Epithelial cell of esophagus (primary cell): ENCODE results near the gene DGKI.
A peak's percentile ranks its signal among the peaks of the same experiment; 100 is the strongest.

Experiments
- DNase-seq: peaks from one replicate; pipeline ENCODE4 v3.0.0; 2010; ENCODE audit warnings: low read depth
- H3K4me3 ChIP-seq: 2 replicates; pipeline ENCODE4 v1.5.1; 2011; ENCODE audit warnings: mild to moderate bottlenecking, low read length, control low read depth
- TF ChIP-seq, protein P1 (sequence below): IDR thresholded peaks from 2 replicates; pipeline ENCODE4 v1.5.1; 2011; ENCODE audit warnings: low read depth, mild to moderate bottlenecking, low read length, control low read depth, inconsistent platforms; ENCODE audit not compliant: insufficient read depth; ENCODE audit errors: missing control alignments

Gene DGKI

DNA sequence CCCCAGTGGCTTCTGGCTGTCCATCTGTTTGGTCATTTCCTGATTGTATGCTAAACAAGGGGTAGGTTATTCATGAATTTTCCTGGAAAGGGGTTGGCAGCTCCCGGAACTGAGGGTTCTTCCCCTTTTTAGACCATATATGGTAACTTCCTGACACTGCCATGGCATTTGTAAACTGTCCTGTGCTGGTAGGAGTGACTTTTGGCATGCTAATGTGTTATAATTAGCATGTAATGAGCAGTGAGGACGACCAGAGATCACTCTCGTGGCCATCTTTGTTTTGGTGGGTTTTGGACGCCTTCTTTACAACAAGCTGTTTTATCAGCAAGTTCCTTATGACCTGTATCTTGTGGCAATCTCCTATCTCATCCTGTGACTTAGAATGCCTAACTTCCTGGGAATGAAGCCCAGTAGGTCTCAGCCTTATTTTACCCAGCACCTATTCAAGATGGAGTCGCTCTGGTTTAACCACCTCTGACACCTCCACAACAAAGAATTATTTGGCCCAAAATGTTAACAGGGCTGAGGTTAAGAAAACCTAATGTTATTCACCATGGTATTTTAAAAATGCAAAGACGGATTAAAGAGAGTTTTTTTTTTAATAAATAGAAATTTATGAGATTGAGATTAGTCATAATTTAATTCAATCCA is 500.9 kb downstream of the DGKI start:
- no peak overlapping the region for H3K4me3 ChIP-seq
- DNase-seq: no peak
- TF ChIP-seq, protein P1, sequence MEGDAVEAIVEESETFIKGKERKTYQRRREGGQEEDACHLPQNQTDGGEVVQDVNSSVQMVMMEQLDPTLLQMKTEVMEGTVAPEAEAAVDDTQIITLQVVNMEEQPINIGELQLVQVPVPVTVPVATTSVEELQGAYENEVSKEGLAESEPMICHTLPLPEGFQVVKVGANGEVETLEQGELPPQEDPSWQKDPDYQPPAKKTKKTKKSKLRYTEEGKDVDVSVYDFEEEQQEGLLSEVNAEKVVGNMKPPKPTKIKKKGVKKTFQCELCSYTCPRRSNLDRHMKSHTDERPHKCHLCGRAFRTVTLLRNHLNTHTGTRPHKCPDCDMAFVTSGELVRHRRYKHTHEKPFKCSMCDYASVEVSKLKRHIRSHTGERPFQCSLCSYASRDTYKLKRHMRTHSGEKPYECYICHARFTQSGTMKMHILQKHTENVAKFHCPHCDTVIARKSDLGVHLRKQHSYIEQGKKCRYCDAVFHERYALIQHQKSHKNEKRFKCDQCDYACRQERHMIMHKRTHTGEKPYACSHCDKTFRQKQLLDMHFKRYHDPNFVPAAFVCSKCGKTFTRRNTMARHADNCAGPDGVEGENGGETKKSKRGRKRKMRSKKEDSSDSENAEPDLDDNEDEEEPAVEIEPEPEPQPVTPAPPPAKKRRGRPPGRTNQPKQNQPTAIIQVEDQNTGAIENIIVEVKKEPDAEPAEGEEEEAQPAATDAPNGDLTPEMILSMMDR: no peak

DNA sequence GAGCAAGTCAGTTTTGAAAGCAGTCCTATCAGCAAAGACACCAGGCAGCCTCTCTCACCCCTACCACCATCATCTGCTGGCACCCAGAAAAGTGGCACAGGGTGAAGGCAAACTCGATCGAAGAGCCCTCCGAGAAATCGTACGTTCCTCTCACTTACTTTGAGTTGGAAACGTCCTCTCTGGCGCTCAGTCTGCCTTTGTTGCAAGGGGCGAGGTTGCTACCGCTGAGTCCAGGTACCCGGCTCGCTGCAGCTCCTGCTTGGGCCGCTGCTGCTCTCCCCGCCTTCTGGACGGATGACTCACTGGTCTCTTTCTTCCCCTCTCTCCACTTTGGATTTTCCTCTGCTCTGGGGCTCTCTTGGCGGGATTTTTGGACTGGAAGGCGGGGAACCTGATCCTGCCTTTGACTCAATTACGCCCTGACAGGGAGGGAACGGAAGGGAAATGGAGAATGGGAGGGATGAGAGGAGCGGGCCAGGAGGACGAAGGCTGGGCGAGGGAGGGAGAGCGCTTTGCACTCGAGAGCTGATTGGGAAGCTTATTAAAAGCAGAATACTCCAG is 503.4 kb downstream of the DGKI start, which contains the start of gene PTN:
PTN (minus strand) TSS at position 453 of the 561 bp plus-strand sequence. CDS start 88,760 bp downstream, outside the sequence.
- TF ChIP-seq, protein P1: no peak
- peak within 1 kb of the TSS; percentile 12 for H3K4me3 ChIP-seq
- DNase-seq: peak; percentile 50

DNA sequence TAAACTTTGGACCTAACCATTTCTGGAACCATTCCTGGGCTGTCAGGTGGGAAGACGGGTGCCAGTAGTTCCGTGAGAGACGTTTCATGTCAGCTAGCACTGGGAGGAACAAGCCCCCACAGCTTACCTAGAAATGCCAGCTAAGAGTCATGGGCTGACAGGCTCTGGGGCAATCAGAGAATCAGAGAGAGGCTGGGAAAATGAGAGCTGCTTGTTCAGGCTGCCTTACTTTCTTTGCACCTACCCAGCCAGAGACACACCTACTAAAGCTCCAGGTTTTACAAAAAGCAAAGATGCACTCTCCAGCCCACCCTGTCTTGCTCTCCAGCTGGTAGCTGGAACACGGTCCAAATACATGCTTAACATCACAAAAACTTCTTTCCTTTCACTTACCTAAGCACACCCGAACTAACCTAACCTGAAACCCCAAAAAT is 503.9 kb downstream of the DGKI start:
- DNase-seq: no peak
- TF ChIP-seq, protein P1: no peak
- H3K4me3 ChIP-seq: peak overlapping the region; percentile 12

DNA sequence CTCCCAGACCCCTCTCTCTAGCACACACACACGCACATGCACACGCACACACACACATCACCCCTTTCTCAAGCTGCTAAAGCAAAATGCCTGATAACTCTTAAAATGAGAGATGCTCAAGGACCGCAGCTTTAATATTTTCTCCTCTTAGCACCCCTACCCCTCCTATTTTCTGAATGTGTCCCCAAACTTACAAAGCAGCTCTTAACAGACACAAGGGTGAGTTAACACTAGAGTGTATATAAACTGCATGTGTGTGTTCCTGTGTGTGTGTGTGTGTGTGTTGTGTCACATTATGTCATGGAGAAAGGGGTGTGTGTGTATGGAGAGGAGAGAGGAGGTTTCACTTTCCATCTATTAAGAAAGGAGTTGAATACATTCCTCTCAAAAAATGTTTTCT is 504.5 kb downstream of the DGKI start:
- DNase-seq: no peak
- TF ChIP-seq, protein P1: no peak
- H3K4me3 ChIP-seq: no peak overlapping the region

DNA sequence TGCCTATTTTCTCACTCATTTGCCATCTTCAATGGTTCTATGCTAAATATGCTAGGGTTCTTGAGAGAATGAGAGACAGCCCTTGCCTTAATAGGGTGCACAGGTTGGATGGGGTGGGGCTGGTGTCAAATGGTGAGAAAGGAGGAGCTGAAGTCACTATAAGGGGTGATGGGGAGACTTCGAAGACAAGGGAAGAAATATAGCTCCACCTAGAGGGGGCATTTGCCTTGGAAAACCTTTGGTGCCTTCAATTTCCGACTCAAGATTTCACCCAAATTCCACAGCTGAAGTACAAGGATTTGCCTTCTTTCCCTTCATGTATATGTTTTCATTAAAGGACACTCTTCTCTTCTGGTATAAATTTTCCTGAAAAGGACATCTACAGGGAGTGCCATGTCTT is 508.9 kb downstream of the DGKI start:
- TF ChIP-seq, protein P1: no peak
- no peak overlapping the region for H3K4me3 ChIP-seq
- no peak for DNase-seq

DNA sequence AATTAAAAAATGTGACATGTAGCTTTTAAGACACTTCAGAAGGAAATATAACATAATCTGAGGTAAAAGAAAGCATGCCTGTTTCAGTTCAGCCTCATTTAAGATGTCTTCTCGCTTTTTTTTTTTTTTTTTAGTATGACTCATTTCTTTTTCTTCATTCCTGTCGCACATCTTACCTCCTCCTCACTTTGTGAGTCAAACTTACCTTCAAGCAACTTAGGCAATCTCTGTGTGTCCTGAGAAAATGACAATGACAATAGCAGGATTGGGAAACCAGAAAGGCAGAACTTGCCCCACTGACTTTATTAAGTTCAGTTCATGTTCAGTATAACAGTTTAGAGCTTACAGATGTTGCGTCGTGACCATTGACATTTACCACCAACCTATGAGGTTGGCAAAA is 511.0 kb downstream of the DGKI start:
- H3K4me3 ChIP-seq: no peak overlapping the region
- TF ChIP-seq, protein P1: no peak
- peak; percentile 58 for DNase-seq

DNA sequence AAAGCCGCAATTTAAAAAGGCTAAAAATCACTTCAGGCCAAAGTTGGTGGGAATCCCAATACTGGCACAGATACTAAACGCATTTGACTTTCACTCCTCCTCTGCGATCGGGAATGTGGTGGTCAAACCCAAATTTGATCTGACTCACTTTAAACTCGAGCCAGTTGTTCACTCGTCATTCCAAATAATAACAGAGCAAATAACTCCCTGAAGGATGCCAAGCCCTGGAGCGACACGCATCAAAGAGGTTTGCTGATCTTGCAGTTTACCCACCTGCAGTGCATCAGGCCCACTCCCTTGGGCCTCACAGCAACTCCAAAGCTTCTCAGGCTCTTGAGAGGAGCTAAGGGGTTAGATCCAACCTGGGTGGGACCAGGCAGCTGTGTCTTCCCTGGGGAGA is 515.4 kb downstream of the DGKI start:
- TF ChIP-seq, protein P1: no peak
- no peak overlapping the region for H3K4me3 ChIP-seq
- DNase-seq: no peak
